GM19468 (cell line): ENCODE results near the gene GAS7.

Source experiments
- ATAC-seq: cut with Tn5 transposase; IDR thresholded peaks from one replicate; pipeline ENCODE4 v1.9.1; 2021; ENCODE audit warnings: mild to moderate bottlenecking, moderate library complexity, moderate number of reproducible peaks; ENCODE audit not compliant: unreplicated experiment; ENCODE audit errors: extremely low read depth

Gene GAS7

DNA sequence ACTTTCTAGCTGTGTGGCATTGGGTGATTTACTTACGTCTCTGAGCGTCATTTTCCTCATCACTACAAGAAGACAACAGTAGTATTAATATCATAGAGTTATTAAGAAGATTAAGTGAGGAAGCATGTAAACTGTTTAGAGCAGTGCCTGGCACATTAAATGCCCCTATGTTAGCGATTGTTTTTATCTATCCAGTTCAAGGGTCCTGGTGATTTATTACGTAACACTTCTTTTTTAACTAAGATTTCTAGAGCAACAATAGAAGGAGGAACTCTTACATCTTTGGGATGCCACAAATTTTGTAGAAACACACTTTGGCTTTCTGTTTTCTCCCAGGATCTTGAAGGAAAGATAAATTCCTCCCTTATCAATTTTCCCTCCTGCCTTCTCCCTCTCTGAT, 3.3 kb upstream of the GAS7 start:
- no peak for ATAC-seq

DNA sequence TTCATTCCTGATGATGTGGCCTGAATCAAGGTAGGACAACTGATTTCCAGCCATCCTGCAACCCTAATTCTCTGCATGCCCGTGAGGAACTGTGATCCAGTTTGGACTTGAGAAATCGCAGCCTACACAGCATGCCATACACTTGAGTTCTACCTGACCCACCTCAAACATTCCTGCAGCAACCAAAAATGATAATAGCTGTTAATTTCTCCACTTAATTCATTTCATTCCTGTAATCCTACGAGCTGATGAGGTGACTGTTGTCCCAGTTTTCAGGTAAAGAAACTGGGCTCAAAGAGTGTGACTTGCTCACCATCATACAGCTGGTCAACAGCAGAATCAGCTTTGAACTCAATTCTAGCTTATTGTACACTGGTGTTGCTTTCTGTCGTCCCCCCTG, 2.2 kb upstream of the GAS7 start:
- ATAC-seq, result no peak

DNA sequence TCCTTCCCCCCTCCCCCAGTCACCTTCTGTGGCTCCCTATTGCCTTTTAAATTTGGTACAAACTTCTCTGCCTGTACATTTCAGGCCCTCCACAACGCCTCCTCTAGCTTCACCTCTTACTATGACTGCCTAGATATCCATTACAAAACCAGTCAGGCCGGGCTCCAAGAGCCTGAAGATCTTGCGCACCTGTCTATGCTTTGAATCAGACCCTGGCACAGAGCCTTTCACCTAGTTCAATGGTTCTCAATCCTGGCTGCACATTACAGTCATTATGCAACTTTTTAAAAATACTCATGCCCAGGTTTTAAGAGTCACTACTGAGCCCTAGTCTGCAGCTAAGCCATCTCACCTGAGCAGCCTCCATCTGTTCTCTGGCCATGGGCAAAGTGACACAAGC, 1.6 kb upstream of the GAS7 start:
- no peak for ATAC-seq

DNA sequence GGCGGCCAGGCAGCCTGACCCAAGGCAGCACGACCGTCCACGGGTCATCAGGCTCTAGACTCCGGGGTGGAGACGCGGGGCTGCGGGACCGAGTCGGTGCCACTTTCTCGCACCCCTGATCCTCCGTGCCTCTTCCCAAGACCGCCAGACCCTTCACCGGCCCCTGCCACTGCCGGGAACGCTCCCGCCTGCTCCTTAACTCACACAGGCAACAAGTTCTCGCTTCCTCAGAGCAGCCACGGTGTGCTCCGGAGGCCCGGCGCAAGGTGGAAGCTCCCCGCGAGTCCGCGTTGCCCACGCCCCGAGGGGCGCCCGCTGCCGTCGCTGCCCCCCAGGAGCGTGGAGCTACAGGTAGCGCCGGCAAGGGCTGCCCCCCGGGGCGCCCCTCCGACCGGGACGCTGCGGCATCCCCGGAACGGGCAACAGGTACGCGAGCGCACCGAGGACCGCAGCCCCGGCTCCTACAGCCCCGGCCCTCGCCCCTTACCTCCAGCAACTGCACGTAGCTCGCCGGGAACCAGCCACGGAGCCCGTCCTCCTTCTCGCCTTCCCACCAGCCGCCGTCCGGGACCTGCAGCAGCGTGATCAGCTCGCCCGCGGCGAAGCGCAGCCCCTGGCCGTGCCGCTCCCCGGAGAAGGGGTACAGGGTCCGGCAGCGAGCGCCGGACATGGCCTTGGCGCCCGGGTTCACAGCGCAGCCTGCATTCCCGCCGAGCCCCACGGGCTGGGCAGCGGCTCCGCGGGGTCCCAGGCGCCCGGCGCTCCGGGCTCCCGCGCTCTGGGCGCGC, 491 bp downstream of the GAS7 start:
- ATAC-seq, result no peak

DNA sequence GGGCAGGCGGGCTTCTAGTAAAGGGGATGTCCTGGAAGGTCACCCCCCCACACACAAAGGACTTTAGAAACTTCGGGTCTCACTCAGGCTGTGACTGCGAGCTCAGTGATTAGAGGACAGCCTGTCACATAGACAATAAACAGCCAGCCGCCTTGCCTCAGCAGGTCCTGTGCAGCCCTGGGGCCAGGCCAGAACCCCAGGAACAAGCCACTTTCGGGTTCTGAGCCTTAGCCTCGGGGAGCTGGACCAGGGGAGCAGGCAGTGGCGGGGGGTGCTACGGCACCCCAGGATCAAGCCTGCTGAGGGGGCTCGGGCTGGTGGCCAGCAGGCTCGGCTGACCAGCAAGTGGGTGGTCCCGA, 1.1 kb downstream of the GAS7 start:
- ATAC-seq, result no peak

DNA sequence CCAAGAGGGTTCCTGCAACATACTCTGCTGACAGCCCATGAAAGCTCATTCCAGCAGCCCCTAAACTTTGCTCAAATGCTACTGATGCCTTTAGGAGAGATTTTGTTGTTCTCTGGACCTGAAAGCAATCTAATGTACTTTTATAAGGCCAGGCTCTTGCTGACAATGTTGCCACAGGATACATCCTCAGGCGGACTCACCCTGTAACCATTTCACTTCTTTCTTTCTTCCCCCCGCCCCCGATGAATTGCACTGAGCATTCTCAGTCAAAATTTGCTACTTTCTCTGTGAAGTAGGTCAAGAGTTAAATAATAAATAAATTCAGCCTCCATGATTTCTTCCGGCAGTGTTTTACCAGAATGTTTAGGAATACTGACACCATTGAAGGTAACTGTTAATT, 1.5 kb downstream of the GAS7 start:
- no peak for ATAC-seq

DNA sequence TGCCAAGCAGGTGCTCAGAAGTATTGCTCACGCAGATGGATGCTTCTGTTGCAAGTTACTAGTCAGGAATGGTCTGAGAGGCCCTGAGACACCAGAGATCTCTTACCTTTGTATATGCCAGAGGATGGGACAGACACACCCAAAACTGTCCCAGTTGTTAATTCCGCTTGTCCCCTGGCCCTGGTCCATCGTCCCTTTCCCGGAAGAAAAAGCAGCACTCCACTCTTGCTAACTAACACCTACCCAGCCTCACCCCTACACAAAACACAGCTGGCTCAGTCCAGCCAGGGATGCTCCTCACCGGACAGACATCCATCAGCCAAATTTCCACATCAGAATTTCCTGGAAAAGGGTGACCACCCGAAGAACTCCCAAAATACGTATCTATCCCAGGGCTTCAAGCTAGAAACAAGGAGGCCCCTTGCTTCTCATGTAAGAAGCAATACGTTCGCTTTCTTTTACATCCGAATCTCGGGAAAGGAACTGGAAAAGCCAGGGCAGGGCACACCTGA, 2.0 kb downstream of the GAS7 start:
- no peak for ATAC-seq

DNA sequence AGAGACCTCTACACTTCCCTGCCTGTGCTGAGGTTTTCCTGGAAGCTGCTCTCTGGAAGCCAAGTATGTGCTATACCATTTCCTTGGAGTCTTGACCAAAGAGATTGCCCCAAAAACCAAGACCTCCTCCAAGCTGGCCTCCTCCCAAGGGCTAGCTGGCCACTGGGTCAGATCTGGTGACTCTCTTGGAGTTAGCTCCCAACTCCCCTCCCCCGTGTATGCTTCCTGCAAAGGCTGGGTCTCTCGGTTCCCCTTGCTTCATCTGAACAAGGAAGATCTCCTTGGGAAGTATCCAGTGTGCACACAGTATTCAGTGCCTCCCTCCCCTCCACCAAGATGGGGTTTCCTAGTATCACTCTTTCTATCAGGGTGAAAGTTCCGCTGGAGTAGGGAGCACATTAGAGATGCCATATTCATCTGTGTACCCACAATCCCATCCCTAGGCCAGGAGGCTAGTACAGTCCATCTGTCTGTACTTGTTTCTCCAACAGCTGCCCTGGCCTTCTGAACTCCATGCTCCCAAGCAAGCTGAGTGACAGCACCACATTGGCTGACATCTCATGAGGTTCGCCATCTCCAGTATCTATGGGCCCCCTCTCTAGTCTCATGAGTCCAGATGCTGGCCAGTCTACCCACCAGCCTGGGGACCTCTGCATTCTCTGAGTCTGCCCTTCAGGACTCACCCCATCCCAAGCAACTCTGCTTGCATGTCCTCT, 3.2 kb downstream of the GAS7 start:
- no peak for ATAC-seq

DNA sequence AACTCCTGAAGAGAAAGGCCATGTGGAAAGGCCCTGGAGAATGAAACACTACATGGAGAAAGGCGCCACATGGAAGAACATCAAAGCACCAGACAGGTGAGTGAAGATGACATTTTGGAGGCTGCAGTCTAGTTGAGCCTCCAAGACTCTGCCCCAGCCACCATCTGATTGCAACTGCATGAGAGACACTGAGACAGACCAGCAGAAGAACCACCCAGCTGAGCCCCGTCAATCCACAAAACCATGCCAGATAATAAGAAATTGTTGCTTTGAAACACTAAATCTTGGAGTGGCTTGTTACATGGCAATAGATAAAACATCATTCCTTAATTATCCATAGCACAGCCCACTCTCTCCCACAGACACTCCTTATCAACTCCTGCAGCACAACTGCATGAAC, 4.8 kb downstream of the GAS7 start:
- no peak for ATAC-seq

DNA sequence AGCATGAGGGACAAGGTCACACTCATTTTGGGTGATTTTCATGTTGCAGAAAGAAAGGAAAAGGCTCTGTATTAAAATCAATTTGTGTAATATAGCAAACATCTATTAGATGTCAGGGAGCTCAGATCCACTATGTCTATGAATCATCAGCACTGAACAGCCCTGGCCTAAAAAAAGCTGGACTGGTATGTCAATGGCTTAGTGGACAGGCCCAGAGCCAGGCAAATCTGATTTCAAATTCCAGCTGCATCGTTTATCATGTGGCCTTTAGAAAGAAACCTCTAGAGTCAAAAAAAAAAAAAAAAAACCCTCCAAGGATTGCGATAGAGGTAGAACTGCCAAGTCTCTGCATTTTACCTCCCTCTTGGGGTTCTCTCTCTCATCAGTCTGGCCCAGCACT, 5.4 kb downstream of the GAS7 start:
- ATAC-seq, result no peak

DNA sequence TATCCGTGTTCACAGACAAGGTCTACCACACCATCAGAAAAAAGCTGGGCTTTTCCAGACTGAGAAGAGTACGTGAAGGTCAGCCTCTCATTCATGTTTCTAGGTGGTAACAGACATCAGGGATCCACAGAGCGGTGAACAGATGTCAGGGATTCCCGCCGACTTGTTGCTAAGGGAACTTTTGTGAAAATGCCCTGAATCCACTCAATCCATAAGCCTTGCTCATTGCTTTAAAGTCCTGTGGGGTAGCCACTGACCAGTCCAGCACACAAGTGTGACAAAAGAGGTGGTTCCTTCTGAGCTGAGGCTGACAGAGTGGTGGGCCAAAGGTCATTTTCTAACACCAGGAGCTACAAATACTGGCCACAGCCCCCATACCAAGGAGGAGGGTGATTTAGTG, 5.9 kb downstream of the GAS7 start:
- ATAC-seq, result no peak

DNA sequence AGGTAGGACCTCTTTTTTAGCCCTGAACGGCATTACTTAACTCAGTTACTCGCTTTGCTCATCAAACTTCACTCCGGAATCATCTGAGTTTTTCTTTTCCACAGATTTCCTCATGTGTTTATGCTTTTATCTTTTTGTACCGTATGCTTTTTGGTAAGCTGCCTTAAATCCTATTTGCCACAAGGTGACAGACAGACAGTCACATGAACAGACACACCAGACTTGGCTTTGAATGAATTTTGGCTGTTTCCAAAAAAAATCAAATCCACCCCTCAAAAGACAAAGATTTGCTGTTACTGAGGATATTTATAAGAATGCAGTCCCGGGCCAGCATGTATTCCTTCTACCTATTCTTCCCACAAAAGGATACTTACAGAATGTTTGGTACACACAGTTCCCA, 10.9 kb downstream of the GAS7 start:
- no peak for ATAC-seq

DNA sequence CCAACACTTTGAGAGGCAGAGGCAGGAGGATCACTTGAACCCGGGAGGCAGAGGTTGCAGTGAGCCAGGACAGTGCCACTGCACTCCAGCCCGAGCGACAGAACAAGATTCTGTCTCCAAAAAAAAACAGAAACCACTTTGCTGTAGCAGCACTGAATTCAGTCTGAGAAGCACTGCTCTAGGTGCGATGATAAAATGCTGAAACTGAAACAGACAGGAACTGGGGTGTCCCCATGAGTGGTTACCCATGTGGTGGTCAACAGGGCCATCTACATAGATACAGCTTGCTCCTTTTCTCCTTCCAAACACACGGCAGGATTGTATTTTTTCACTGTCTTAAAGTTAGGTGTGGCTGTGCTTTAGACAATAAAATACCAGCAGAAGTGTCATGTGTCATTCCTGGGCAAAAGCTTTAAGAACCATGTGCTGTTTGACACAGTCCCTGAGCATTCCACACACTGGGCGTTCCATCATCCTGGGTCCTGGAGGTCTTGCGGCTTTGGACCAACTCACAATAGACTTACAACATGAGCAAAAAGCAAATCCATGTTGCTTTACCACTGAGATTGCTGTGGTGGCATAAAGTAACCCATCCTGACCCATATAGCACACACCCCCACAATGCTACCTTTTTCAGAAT, 11.5 kb downstream of the GAS7 start:
- ATAC-seq, result no peak

DNA sequence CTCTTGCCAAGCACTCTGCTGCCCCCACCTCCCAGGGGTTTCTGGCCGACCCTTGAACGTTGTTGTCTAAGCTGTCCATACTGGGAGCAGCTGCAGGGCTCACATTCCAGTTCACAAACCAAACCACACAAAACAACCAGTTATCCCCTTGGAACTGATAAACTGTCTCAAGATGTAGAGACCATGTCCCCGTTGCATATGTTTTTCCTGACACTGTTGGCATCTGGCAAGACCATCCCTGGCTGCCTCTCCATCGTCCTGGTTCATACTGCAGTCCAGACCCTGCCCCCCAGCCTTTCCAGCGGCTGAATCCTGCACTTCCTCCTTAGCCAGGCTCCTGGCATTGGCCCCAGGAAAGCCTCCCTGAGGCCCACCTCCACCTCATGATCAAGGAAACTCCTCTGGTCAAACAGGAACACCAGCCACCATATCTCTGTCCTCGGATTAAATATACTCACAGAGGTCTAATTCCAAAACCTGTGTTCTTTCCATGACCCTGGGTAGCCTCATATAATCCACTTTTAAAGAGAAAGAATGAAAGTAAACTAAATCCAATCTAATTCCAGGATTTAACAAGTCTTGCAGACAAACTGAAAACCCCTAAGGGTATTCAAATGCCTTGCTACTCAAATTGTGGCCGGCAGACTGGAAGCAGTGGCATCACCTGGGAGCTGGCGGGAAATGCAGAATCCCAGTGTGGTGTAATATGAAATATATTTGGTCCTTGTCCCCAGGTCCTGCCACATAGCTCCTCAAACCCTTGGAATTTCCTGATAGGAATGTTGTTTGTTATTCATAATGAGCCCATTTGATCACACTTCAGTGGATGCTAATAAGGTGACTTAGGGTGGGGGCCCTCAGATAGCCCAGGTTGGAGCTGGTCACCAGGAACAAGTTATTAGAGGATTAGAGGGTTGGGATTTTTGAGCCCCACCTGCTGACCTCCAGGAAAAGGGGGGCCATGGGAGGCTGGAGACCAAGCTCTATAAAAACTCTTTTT, 14.2 kb downstream of the GAS7 start:
- ATAC-seq, result no peak

DNA sequence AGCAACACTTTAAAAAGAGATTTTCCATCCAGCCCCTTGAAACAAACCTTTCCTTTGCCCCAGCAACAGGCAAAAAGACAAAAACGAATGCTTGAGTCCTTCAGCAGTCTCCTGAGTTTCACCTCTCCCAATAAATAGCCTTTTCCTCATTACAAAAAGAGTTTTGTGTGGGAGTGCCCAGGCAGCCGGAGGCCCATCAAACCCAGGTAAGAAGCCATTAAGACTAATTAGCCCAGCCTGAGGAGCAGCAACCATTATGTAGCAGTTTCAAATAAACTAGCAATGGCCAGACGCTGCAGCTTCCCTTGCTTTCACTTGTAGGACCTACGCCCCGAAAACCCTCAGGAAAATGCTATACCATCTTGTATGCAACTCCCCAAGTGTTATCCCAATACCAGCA, 15.6 kb downstream of the GAS7 start:
- ATAC-seq, result no peak

DNA sequence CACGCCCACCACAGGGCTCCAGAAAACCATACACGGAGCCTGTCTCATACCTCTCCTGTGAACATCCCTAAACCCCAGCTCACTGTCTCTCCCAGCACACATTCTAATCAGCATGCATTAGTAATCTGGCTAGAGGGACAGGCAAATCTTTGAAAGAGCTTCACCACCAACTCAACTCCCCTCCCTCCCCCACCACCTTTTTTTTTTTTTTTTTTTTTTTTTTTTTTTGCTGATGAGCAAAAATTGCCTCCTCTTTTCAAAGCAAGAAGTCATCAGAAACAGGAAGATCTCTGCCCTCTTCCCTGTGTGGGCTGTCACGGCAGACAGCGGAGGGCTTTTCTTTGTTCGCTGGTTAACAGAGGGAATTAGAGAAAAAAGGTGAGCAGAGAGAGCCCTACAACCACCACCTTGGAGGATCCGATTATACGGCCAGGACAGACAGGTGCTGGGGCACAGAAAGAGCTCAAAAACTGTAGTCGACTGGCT, 19.9 kb downstream of the GAS7 start:
- no peak for ATAC-seq

DNA sequence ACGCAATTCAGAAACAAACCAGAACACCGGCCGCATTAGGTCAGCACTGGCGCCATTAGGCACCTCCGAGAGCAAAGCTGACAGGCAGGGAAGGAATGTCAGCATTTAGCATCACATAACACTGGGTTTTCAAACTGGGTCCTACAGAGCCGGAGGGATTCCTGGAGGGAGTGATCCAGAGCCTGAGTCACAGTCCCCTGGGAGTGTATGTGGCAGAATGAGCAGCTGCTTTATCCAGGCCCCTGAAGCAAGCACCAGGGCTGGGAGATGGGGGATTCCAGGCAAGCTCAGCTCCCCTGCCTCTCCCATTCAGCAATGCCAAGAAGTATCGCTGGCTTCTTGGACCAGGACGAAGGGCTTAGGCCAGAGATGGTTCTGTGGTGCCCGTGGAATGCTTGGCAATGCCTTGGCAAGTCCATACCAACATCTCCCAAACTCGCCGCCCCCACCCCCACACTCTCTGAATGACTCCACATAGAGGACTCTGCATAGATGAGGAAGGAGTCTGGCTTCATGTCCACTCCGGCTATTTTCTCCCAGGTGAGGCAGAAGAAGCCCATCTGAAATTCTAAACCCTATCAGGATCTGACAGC, 20.4 kb downstream of the GAS7 start:
- ATAC-seq, result no peak

DNA sequence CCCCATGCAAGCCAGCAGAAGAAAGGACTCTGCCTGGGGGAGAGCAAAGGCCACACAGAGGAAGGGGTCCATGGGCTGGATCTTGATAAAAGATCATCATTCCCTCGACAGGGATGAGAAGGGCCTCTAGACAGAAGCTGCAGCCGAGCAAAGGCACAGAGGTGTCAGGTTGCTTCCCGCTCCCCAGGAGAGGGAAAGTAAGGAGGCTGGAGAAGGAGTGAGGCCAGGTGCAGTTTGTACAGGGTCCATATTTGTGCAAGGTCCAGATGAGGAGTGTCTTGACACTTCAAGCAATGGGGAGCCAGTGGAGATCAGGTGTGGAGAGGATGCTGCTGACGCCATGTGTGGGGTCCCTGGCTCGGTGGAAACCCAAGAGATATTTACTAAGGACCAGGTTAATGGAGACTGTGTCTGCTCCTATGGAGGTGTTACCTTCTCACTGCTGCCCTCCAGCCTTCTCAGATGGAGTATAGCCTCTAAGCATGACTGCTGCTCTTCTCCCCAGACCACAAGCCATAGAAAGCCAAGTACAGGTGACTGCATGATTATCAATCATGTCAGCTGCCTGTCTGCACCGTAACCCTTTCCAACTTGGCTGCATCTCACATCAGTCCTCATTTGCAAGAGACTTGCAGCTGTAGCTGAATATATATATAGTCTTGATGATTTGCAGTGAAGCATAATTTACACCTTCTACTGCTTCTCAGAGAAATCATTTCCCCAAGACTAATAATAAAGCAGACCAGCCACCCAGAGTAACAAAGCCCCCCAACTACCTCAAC, 21.1 kb downstream of the GAS7 start:
- no peak for ATAC-seq

DNA sequence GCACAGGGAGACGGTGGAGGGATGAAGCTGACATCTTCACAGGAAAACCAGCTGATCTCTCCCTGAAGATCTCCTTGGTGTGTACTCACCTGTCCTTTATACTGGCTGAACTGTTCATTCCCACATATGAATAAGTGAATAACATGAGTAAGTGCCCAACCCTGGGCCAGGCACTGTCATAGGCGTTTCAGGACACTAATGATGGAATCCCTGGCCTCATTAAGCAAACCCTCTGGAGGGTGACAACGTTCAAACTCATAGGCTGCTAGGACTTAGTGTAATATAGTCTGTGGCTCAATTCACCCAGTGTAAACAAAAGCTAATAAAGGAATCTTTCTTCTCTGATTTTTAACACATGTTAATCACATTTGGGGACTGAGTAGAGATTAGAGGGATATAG, 24.5 kb downstream of the GAS7 start:
- ATAC-seq, result no peak
